GM19193 (cell line): ENCODE results near the gene CSRNP3.

ENCODE experiments used
- POLR2A ChIP-seq: IDR thresholded peaks from 4 replicates; pipeline ENCODE4 v1.6.1; 2011; ENCODE audit not compliant: insufficient read depth, insufficient read length; ENCODE audit errors: extremely low read depth

CSRNP3 gene

DNA sequence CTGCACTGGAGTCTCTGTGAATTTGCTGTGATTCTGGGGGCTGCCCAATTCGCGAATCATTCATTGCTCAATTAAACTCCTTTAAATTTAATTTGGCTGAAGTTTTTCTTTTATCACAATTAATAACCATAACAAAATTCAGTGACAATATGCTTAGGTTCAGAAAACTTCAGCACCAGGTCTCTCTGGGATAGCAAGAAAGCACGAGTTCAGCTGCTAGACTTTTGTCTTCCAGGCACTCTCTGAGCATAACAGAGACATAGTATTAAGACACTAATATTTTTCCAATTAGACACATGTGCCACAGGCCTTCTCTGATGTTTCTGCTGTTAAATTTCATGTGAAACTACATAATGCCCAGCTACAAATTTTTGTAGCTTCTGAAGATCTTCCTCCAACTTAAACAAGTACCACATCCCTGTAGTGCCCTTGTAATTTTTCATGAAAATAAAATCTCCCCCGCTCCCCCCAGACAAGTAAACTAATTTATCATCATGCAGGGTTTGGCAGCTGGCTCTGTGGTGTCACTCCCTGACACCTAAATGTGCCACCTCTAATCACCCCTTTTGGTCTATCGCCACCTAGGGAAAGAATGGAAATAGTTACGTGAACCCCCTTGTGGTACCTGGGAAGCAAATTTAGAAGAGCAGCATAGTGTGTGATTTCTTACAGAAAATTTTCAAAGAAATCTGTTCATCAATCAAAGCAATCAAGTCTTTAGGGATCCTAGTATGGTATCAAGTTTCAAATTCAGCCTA is 94.1 kb downstream of the CSRNP3 start:
- TF ChIP-seq POLR2A: no peak

DNA sequence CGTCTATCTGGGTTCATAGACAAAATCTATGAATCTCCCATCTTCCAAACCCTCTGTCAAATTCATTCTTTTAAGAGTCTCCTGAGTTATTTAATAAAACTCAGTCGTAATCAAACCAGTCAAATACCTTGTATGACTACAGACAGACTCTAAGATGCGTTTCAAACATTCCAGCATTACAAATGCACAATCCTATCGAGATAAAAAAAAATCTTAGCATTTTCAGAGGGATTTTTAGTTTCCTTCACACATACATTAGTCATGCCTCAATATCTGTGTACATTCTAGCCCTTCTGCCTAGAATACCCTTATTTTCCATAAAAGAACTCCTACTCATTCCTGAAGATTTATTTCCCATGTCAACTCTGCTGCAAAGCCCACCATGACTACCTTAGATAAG is 96.5 kb downstream of the CSRNP3 start:
- no peak for TF ChIP-seq POLR2A

DNA sequence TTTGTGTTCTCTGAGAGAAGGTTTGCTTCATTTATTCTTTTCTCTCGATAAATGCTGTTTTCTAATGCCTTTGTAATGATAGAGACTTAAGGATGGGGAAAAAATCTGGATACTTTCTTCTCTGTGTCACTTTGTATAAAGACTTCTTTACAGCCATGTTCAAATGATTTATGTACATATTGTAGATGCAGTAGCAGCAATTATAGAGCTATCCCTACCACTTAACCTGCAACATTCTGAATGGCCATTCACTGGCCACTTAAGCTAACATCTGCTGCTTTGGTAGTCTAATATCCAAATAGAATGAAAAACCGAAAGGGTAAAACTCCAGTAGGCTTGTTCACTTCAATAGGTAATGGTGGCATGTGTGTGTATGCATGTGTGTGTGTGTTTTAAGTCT is 97.8 kb downstream of the CSRNP3 start:
- TF ChIP-seq POLR2A: no peak

DNA sequence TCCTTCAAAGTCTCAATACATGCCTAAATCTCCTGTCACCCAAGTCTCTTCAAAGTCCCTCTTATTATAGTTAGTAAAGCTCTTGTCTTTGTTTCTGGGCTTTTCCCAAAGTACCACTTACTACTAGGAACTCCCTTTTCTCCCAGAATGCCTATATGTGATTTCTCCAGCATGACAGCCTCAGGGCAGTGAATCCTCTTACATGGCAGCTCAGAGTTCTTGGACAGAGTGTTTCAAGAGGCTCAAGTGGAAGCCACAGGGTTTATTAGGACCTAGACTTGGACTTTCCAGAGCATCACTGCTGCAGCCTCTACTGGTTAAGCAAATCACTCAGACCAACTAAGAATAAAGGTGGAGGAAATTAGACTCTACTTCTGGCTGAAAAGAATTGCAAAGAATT is 98.9 kb downstream of the CSRNP3 start:
- no peak for TF ChIP-seq POLR2A

DNA sequence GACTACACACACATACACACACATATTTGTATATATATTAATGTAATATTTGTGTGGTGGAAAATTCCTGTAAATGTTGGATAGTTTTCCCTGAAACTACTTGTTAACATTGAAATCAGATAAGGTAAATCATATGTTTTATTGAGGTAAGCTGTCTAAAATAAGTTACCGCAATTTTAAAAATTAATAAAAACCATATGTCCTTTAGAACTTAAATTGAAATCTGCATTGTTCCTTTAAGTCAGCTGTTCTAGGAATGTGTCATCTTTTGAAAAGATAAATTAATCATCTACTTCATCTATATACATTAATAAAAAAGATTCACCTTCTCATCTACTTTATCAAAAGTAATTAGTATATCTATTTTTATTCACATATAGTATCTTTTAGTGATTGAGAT is 102.0 kb downstream of the CSRNP3 start:
- TF ChIP-seq POLR2A: no peak

DNA sequence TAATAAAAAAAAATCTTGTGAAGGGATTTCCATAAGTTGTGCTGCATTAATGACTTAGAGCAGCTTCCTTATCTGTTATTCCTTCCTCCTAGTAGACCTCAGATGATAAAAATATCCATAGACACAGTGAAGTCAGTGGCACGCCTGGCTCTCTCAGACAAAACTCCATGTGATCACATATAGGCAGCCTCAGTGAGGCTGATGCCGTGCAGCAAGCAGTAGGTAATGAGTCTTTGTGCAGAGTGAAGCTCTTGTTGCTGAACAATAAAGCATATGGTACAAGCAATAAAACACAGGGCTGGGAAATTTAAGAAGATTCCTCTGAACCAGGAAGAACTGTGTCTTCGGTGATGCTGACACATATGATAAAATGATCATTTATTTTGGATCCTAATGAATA is 102.7 kb downstream of the CSRNP3 start:
- no peak for TF ChIP-seq POLR2A

DNA sequence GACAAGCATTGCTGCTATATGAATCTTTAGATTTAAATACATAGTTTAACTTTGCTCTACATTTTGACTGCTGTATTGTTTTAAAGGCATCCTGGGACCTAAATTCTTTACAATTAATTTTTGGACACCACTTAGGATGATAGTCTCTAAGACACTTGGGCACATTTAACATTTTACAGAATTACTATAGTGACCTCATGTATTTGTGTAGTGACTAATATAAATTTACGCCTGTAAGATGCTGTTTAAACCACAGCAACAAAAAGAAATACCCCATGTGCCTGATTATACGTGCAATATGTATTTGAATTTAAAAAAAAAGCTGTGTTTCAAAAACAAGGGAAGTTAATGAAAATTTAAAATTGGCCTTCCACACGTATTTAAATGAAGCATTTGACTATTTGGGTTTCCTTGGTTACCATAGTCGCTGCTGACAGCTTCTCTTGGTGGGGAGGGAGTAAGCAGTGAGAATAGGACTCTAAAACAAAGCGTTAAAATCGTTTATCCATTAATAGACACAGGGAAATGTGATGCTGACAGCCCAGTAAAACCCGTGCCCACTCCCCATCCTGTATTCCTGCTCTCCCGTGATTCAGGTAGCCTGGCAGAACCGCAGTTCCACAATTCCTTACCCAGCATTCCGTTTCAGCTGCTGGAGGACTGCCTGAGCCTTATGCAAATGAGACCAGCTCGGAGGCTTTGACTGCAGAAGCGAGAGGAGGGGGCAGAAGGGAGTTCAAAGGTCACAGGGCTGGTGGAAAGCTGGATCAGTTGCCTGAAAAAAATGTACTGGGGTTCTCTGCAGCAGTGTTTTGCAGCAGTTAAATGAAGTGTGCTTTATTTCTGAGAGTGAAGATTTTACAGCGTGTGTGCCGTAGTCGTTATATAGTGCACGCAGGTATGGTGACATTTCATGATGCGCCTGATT is 104.3 kb downstream of the CSRNP3 start:
- no peak for TF ChIP-seq POLR2A

DNA sequence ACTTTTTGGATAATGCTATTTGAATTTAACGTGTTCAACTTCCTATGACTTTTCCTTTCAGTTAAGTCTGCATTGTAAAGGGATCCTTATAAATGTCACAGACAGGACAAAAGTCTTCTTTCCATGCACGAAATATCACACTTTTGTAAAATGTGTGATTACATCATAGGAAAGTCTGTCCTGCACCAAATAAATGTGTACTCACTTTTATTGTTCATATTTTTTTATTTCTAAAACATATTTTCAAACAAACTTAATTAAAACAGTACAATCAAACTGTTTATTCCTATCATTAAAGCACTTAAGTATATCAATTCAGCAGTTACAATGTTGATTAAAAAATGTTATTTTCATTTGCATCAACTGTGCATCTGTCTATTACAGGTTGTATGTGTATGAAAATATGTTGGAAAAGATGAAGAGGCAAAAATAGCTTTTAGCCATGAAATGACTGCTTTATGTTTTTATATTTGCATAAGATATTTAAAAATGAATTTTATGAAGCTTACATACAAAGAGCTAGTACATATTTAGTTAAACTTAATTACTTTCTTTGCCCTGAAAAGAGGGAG is 105.6 kb downstream of the CSRNP3 start:
- no peak for TF ChIP-seq POLR2A

DNA sequence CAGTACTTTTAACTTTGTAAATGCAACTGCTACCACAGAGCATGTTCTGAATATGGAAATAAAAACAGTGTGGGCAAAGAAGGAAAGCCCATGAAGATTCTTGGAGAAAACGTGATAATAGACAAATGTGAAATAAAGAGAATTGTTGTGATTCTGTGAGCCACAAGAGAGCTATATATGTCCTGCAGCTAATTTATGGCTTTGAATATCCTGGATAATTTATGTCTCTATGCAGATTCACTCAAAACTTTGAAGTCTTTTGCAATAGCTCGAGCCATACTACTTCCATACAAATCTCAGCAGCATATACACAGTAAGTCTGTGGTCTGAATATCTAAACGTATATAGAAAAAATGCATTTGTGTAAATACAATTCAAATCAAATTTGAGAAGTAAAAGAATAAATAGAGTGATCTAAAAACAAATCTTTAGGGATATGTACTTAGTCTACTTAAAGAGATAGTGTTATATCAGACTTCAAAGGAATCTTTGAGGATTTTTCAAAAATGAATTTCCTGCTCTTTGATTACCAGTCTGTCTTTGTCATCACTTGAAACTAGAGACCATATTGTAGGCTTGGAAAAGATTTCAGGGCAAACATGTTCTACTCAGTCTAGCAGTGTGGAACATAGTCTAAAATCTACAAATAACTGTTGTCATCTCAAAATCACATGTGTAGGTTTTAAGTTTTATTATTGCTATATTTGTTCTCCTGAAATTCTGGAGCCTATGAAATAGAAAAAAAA is 107.1 kb downstream of the CSRNP3 start:
- TF ChIP-seq POLR2A: no peak

DNA sequence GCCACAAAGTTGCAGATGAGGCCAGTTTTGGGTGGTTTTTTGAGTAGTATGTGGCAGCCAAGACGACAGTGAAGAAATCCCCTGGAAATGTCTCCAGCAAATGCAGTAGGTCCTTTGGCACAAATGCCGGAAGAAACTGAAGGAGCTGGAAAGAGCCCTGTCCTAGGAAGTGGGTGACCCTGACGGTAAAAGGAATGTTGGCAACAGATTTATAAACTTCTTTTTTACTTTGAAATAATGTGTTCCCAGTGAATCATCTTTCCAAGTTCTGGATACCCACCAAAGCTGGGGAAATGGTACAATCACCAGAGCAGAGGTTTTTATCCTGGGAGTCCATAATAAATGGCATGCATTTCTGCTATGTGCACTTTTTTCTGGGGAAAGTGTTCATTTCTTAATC is 112.9 kb downstream of the CSRNP3 start:
- TF ChIP-seq POLR2A: no peak

DNA sequence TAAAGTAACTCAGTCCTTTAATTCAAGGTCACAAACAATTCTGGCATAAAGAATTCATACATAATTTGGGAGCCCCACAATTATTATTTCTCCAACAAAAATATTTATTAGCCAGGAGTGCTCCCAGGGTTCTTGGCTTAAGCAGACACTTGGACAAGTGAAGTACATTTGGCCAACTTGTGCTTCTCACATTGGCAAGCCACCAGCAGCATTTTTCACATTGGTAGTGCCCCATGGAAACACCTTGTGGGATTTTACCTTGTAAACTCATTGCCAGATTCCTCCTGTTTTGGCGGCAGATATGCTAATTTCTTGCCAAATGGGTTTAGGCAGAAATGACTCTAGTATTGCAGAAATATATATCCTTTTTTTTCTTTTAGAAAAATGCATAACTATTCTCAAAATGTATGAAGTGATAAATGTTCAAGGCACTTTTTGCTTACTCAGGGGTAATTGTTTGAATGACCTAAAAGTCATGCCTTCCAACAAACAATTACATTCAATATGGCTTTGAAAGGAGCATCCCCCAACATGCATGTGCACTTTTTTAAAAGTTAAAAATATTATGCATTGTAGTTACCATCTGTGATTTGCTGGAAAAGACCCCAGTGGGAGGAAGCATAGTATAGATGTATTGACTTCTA is 113.5 kb downstream of the CSRNP3 start:
- TF ChIP-seq POLR2A: no peak

DNA sequence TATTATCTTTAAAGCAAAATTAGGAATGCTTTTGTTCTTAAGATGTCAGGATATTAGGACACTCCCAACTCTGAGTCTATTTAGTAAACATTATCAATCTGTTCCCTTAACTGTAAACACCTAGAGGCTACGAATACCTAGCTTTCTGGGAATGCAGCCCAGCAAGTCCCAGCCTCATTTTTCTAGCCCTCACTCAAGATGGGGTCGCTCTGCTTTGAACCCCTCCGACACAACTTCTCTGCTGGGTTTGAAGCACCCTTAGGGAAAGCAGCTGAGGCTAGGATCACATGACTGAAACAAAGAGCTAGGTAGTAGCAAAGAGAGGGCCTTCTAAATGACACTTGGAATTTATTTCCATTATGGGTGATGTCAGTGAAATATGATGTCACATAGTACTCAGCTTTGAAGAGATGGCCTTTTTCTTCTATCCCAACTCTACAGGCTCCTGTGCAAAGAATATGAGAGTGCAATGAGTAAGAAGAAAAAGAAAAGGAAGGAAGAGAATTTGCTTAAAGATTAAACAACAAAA is 114.7 kb downstream of the CSRNP3 start:
- TF ChIP-seq POLR2A: no peak

DNA sequence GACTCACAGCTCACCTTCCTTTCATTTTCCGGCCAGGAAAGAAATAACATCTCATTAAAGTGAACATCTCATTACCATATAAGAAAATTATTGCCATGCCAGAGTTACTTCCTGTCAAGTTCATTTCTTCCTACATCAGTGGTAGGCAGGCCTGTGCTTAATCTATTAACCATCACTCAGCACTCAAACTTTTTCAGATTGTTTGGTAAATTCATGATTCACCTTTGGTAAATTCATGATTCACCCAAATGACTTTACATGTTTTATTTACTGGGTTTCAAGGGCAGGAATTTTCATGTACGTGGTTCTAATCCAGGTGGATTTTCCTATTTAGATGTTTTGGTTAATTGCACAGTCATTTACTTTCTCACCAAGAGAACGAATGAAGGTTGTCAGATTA is 116.5 kb downstream of the CSRNP3 start:
- no peak for TF ChIP-seq POLR2A

DNA sequence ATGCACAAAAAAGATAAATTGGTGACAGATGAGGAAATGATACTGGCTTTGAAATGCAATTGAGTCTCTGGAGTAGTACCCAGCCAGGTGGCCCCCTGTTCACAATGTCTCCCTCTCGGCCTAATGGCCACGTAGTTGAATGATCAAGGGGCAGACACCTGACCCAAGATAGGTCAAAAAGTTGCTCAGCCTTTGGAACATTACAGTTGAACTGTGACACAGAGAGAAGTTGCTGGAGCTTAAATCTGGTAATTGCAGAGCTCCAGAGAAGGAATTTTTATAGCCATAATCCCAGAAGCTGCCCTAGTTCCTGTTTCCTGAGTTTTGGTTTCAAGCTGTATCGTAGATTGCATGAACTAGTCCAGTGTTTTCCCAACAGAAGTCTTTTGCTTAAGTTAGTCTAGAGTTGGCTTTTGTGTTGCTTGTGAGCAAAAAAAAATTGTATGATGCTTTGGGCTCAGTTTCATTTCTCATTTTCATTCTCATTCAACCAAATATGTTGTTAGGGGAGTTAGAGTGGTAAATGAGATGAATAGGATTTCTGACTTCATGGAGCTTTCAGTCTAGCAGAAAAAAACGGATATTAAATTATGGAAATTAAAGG is 117.9 kb downstream of the CSRNP3 start:
- TF ChIP-seq POLR2A: no peak
